ENCODE results near the gene EPN3. TPM values are rescaled to one million over a fixed set of nuclear protein-coding genes. Genes with fewer than 3 reads are reported as not detected.

Gene EPN3
- total RNA-seq, 2 donors from 2014 or later: not detected

- Mint-ChIP-seq H3K27ac (no peak overlapping the region), H3K9me3 (no peaks in the 10 kb centered on the region), H3K27me3 (ENCODE audit: low read depth) (no peaks in the 10 kb centered on the region), H3K36me3 (ENCODE audit: insufficient read depth in 2 of 2) (no peaks in the 10 kb centered on the region), H3K4me3 (no peak overlapping the region), H3K4me1 (ENCODE audit: low read depth) (peaks cover 19% of the 10 kb centered on the region)
- no peak for DNase-seq
- no peak for ATAC-seq (replicated peaks in 1 of 2)
These were observed 14.8 kb upstream of the EPN3 start for GRCh38 chr17:50517504-50518383.

- Mint-ChIP-seq H3K4me3 (no peak overlapping the region), H3K36me3 (ENCODE audit: insufficient read depth in 2 of 2) (no peaks in the 10 kb centered on the region), H3K27me3 (ENCODE audit: low read depth) (no peaks in the 10 kb centered on the region), H3K4me1 (ENCODE audit: low read depth) (peaks cover 19% of the 10 kb centered on the region), H3K9me3 (no peaks in the 10 kb centered on the region), H3K27ac (no peak overlapping the region)
- ATAC-seq (replicated peaks in 1 of 2) (no peak), DNase-seq (no peak)
These were observed 14.0 kb upstream of the EPN3 start for GRCh38 chr17:50518384-50519023.

DNA sequence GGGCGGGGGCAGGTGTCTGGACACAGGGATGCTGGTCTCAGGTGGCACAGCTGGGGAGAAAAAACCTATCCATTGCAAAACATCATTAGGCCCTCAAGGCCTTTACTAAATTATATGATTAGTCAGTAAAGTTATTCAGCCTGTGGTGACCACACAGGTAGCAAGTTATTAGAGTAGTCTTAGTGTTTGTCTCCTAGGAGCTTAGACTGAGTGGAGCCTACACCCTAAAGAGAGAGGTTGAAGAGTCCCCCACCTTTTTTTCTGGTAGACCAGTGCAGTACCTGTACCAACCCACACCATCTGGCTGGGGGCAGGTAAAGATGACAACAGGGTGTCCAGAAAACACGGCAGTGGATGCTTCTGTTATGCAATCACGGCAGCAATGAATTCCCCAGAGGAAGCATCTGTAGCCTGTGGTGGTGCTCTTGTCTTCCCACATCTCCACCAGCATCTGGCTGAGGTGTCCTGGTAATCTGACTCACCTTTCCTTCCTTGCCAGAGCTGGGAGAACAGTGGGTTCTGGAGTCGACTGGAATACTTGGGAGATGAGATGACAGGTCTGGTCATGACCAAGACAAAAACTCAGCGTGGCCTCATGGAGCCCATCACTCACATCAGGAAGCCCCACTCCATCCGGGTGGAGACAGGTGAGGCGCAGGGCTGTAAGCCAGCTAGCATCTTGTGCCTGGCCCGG, 13.2 kb upstream of the EPN3 start:
- DNase-seq (no peak), ATAC-seq (replicated peaks in 1 of 2) (no peak)
- H3K9me3 Mint-ChIP-seq: no peaks in the 10 kb centered on the region
- peaks cover 19% of the 10 kb centered on the region for H3K4me1 Mint-ChIP-seq (ENCODE audit: low read depth)
- no peak overlapping the region for H3K27ac Mint-ChIP-seq
- H3K36me3 Mint-ChIP-seq (ENCODE audit: insufficient read depth in 2 of 2): no peaks in the 10 kb centered on the region
- H3K4me3 Mint-ChIP-seq: no peak overlapping the region
- no peaks in the 10 kb centered on the region for H3K27me3 Mint-ChIP-seq (ENCODE audit: low read depth)

GRCh38 chr17:50520483-50520882, 12.1 kb upstream of the EPN3 start:
- H3K4me1 Mint-ChIP-seq (ENCODE audit: low read depth): peaks cover 13% of the 10 kb centered on the region
- DNase-seq (no peak), ATAC-seq (replicated peaks in 1 of 2) (no peak)
- H3K36me3 Mint-ChIP-seq (ENCODE audit: insufficient read depth in 2 of 2): no peaks in the 10 kb centered on the region
- H3K4me3 Mint-ChIP-seq: no peak overlapping the region
- no peaks in the 10 kb centered on the region for H3K27me3 Mint-ChIP-seq (ENCODE audit: low read depth)
- no peaks in the 10 kb centered on the region for H3K9me3 Mint-ChIP-seq
- H3K27ac Mint-ChIP-seq: peak overlapping the region; percentile 35

DNA sequence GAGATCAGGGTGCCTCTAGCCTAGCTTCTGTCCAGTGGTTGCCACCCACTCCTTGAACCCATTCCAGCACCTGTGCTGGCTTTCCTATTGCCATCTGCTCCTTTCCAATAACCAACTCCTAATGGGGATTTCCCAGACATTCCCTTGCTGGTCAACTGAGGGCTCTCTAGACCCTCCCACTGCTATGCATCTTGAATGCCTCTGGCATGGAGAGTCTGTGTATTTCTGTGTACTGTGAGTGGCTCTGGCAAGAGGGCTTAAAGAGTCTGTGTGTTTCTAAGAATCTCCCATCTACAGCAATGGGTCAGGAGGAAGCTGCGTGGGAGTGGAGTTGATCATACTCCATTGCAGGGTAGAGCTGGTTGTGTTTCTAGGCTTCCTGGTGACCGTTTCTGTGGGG, 11.0 kb upstream of the EPN3 start:
- no peaks in the 10 kb centered on the region for H3K36me3 Mint-ChIP-seq (ENCODE audit: insufficient read depth in 2 of 2)
- H3K27me3 Mint-ChIP-seq (ENCODE audit: low read depth): no peaks in the 10 kb centered on the region
- H3K27ac Mint-ChIP-seq: no peak overlapping the region

DNA sequence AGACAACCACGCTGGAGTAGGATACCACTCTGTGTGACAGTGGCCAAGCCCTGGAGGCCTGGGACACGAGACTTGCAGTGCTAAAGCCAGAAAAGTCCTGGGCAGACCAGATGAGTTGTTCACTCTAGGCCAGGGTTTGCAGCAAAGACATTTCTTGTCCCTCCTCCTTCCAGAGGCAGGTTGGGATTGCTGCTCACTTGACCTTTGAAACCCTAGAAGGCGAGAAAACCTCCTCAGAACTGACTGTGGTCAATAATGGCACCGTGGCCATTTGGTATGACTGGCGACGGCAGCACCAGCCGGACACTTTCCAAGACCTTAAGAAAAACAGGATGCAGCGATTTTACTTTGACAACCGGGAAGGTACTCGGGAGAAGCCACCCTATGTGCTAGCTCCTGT, 9.8 kb upstream of the EPN3 start:
- ATAC-seq (replicated peaks in 1 of 2) (no peak), DNase-seq (no peak)
- no peaks in the 10 kb centered on the region for H3K9me3 Mint-ChIP-seq
- no peak overlapping the region for H3K4me3 Mint-ChIP-seq
- no peaks in the 10 kb centered on the region for H3K36me3 Mint-ChIP-seq (ENCODE audit: insufficient read depth in 2 of 2)
- H3K4me1 Mint-ChIP-seq (ENCODE audit: low read depth): no peaks in the 10 kb centered on the region
- H3K27ac Mint-ChIP-seq: no peak overlapping the region
- H3K27me3 Mint-ChIP-seq (ENCODE audit: low read depth): no peaks in the 10 kb centered on the region

More for the DNA sequence above, 11.0 kb upstream of the EPN3 start:
- no peaks in the 10 kb centered on the region for H3K9me3 Mint-ChIP-seq
- no peak overlapping the region for H3K4me3 Mint-ChIP-seq
- ATAC-seq (replicated peaks in 1 of 2): no peak
- no peak for DNase-seq
- H3K4me1 Mint-ChIP-seq (ENCODE audit: low read depth): peaks cover 8% of the 10 kb centered on the region

DNA sequence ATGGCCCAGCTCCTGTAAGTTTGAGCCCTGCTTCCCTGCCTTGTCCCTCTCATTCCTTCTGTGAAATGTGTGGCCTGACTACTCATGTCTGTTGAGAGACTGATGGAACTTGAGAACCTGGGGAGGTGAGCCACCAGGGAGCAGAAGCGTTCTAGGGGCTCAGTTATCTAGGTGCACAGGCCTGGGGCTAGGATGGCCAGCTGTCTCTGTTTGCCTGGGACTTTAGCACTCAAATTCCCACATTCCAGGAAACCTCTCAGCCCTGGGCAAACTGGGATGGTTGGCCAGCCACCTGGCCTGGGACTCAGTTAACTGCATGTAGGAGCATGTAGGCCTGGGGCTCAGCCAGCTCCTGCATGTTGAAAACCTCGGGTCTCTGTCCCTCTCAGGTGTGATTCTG, 9.3 kb upstream of the EPN3 start:
- no peaks in the 10 kb centered on the region for H3K36me3 Mint-ChIP-seq (ENCODE audit: insufficient read depth in 2 of 2)
- H3K27ac Mint-ChIP-seq: no peak overlapping the region
- no peak overlapping the region for H3K4me3 Mint-ChIP-seq
- no peaks in the 10 kb centered on the region for H3K9me3 Mint-ChIP-seq
- ATAC-seq (replicated peaks in 1 of 2) (no peak), DNase-seq (no peak)
- H3K27me3 Mint-ChIP-seq (ENCODE audit: low read depth): no peaks in the 10 kb centered on the region
- H3K4me1 Mint-ChIP-seq (ENCODE audit: low read depth): no peaks in the 10 kb centered on the region

DNA sequence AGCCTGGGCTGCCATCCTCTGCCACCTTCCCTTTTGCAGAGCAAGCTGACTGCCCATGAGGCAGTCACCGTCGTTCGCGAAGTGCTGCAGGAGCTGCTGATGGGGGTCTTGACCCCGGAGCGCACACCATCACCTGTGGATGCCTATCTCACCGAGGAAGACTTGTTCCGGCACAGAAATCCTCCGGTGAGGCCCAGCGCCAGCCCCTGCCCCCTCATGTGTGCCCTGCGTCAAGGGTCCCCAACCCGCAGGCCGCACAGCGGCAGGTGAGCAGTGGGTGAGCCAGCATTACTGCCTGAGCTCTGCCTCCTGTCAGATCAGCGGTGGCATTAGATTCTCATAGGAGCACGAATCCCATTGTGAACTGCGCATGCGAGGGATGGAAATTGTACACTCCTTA, 7.7 kb upstream of the EPN3 start:
- H3K27me3 Mint-ChIP-seq (ENCODE audit: low read depth): peaks cover 10% of the 10 kb centered on the region
- no peaks in the 10 kb centered on the region for H3K9me3 Mint-ChIP-seq
- H3K4me1 Mint-ChIP-seq (ENCODE audit: low read depth): no peaks in the 10 kb centered on the region
- ATAC-seq (replicated peaks in 1 of 2) (no peak), DNase-seq (no peak)
- no peak overlapping the region for H3K4me3 Mint-ChIP-seq
- H3K27ac Mint-ChIP-seq: no peak overlapping the region
- no peaks in the 10 kb centered on the region for H3K36me3 Mint-ChIP-seq (ENCODE audit: insufficient read depth in 2 of 2)

- Mint-ChIP-seq H3K36me3 (ENCODE audit: insufficient read depth in 2 of 2) (no peaks in the 10 kb centered on the region), H3K9me3 (no peaks in the 10 kb centered on the region), H3K4me1 (ENCODE audit: low read depth) (no peaks in the 10 kb centered on the region), H3K27me3 (ENCODE audit: low read depth) (peaks cover 33% of the 10 kb centered on the region), H3K4me3 (no peak overlapping the region), H3K27ac (no peak overlapping the region)
- ATAC-seq (replicated peaks in 1 of 2) (no peak), DNase-seq (no peak)
These were observed 5.3 kb upstream of the EPN3 start for GRCh38 chr17:50527155-50527762.

DNA sequence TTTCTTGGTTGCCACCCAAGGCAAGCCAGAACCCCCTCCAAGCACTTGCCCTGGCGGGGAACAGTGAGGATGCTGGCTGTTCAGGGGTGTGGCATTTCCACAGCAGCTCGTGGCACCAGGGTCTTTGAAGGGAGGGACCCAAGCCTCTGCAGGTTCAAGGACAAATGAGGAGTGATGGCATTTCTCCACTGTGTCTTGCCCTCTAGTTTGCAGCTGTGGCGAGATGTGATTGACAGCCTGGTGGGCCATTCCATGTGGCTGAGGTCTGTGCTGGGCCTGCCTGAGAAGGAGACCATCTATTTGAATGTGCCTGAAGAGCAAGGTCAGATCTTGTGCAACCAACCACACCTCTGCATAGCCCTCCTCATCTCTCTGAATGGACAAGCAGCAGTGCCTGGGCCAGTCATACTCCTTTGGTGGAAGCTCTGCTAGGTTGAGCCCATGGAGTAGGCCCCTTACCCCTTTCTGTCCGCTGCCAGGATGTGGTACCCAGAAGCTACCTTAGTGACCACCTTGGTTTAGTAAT, 4.5 kb upstream of the EPN3 start:
- no peak for ATAC-seq (replicated peaks in 1 of 2)
- Mint-ChIP-seq H3K27me3 (ENCODE audit: low read depth) (peaks cover 40% of the 10 kb centered on the region), H3K36me3 (ENCODE audit: insufficient read depth in 2 of 2) (no peaks in the 10 kb centered on the region), H3K27ac (no peak overlapping the region), H3K4me3 (no peak overlapping the region), H3K9me3 (no peaks in the 10 kb centered on the region), H3K4me1 (ENCODE audit: low read depth) (no peaks in the 10 kb centered on the region)
- no peak for DNase-seq

GRCh38 chr17:50529849-50530248, 2.7 kb upstream of the EPN3 start:
- Mint-ChIP-seq H3K36me3 (ENCODE audit: insufficient read depth in 2 of 2) (no peaks in the 10 kb centered on the region), H3K4me3 (no peak overlapping the region), H3K27me3 (ENCODE audit: low read depth) (peaks cover 59% of the 10 kb centered on the region), H3K27ac (no peak overlapping the region), H3K4me1 (ENCODE audit: low read depth) (peaks cover 18% of the 10 kb centered on the region), H3K9me3 (no peaks in the 10 kb centered on the region)
- ATAC-seq (replicated peaks in 1 of 2) (no peak), DNase-seq (no peak)

GRCh38 chr17:50531428-50532025, 1.0 kb upstream of the EPN3 start:
- H3K27ac Mint-ChIP-seq: no peak overlapping the region
- no peak for DNase-seq
- no peaks in the 10 kb centered on the region for H3K9me3 Mint-ChIP-seq
- peaks cover 59% of the 10 kb centered on the region for H3K27me3 Mint-ChIP-seq (ENCODE audit: low read depth)
- ATAC-seq (replicated peaks in 1 of 2): no peak
- no peaks in the 10 kb centered on the region for H3K36me3 Mint-ChIP-seq (ENCODE audit: insufficient read depth in 2 of 2)
- peaks cover 18% of the 10 kb centered on the region for H3K4me1 Mint-ChIP-seq (ENCODE audit: low read depth)
- H3K4me3 Mint-ChIP-seq: no peak overlapping the region

Data from activated T-cell treated with anti-CD3 and anti-CD28 coated beads, Interleukin-2, amount 50 U/mL, for 72 hours (primary cell).